Measurements from ENCODE around the gene DPEP3.

DNA sequence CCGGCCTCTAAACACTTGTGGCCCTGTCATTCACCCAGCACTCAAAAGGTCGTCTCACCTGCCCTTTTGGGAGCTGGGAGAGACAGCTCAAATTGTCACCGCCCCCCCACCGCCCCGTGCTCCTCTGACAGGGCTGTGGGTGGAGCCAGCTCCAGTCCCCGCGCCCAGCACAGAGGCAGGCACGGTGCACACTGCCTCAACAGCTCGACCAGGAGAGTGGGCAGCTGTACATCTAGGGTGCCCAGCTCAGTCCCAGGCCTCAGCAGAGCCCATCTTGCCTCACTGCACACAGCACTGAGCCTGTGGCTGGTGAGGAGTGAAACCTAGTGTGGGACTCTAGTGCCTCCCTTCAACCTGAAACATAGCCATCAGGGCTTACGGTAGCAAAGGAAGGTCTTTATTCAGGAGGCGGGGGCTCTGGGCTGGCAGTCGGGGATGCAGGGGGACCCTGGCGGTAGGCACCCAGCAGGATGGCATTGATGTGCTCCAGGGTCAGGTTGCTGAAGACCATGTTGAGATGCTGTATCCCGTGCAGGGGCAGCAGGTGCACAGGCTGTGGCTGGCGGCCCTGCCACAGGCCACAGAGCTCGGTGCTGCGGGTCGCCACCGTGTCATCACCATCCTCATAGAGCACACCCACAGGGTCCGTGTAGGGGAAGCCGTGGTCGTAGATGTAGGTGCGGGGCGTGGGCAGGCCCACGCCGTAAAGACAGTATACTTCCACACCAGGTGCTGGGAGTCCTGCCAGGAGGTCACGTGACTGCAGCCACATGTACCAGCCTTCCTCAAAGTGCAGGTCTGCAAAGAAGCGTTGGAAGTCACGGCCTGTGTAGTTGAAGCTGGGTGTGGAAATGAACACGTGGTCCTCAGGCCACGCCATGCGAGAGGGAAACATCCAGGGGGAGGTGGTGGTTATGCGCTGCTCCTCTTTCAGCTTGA lies 40.5 kb downstream of the DPEP3 start:
- TF ChIP-seq, protein P1, sequence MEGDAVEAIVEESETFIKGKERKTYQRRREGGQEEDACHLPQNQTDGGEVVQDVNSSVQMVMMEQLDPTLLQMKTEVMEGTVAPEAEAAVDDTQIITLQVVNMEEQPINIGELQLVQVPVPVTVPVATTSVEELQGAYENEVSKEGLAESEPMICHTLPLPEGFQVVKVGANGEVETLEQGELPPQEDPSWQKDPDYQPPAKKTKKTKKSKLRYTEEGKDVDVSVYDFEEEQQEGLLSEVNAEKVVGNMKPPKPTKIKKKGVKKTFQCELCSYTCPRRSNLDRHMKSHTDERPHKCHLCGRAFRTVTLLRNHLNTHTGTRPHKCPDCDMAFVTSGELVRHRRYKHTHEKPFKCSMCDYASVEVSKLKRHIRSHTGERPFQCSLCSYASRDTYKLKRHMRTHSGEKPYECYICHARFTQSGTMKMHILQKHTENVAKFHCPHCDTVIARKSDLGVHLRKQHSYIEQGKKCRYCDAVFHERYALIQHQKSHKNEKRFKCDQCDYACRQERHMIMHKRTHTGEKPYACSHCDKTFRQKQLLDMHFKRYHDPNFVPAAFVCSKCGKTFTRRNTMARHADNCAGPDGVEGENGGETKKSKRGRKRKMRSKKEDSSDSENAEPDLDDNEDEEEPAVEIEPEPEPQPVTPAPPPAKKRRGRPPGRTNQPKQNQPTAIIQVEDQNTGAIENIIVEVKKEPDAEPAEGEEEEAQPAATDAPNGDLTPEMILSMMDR (IDR thresholded peaks at IDR 0.05; ENCODE audit: poor library complexity, severe bottlenecking) = no peak
- TF ChIP-seq EZH2 (IDR thresholded peaks at IDR 0.05; ENCODE audit: borderline replicate concordance, insufficient read depth, low read length, poor library complexity, severe bottlenecking) = no peak
- TF ChIP-seq MXI1 (conservative IDR thresholded peaks at IDR 0.05; ENCODE audit: poor library complexity, severe bottlenecking) = no peak
- no peak for TF ChIP-seq TAF1 (IDR thresholded peaks at IDR 0.05; ENCODE audit: low read depth)
- TF ChIP-seq POLR2AphosphoS5 (IDR thresholded peaks at IDR 0.05) = no peak
- TF ChIP-seq REST (IDR thresholded peaks at IDR 0.05; ENCODE audit: borderline replicate concordance) = no peak

Data from neural cell (in vitro differentiated cells).